AG04450 (cell line): ENCODE results near the gene SLC35F4. TPM values are rescaled to one million over a fixed set of nuclear protein-coding genes. Genes with fewer than 3 reads are reported as not detected.

Experiments used
- CTCF ChIA-PET: fragments of 300-600, 350-600 bp; formaldehyde crosslinking; extraction: SDS; loops from one replicate; lab custom pipeline; 2022; ENCODE audit warnings: antibody characterized with exemption, inconsistent platforms; lab: Charles Lee
- POLR2A ChIA-PET: fragments of 350-600 bp; formaldehyde crosslinking; extraction: SDS; loops from one replicate; lab custom pipeline; 2021; ENCODE audit warnings: antibody characterized with exemption, inconsistent platforms; lab: Yijun Ruan, JAX
- DNase-seq: peaks from one replicate; pipeline ENCODE4 v3.0.0-alpha.2; 2011; ENCODE audit warnings: low read depth, low spot score
- H3K27ac ChIP-seq: one replicate; pipeline ENCODE4 v1.5.1; 2012; ENCODE audit warnings: low read depth, low read length, control low read depth
- H3K27me3 ChIP-seq: one replicate; pipeline ENCODE4 v1.6.0; 2012; ENCODE audit warnings: low read length; ENCODE audit not compliant: control insufficient read depth, insufficient read depth
- H3K4me3 ChIP-seq: 2 replicates; pipeline ENCODE4 v1.5.1; 2011; ENCODE audit warnings: mild to moderate bottlenecking, low read depth, low read length, control low read depth
- H3K9me3 ChIP-seq: 2 replicates; pipeline ENCODE4 v1.5.1; 2012; ENCODE audit warnings: low read length; ENCODE audit not compliant: control insufficient read depth, insufficient read depth
- CTCF ChIP-seq: IDR thresholded peaks from 2 replicates; pipeline ENCODE4 v1.5.1; 2011; ENCODE audit warnings: low read depth, low read length, control low read depth, inconsistent platforms
- polyA minus RNA-seq: library from RNA; depleted of rRNA, polyadenylated mRNA; stranded (reverse); fragments of >200 nt; gene quantifications from 2 replicates; pipeline ENCODE4 v1.2.3, GENCODE V29; 2011; rRNA and poly(A)+ RNA removed
- polyA plus RNA-seq: library from polyadenylated mRNA; depleted of rRNA; stranded (reverse); fragments of >200 nt; gene quantifications from 2 replicates; pipeline ENCODE4 v1.2.3, GENCODE V29; 2011; rRNA removed

The SLC35F4 gene
- polyA plus RNA-seq: not detected in 2 replicates
- polyA minus RNA-seq: not detected in 2 replicates

GRCh38 chr14:57865403-57866198, at the start of gene SLC35F4:
Gene SLC35F4, minus strand, starts transcription at chr14:57866092.
- TF ChIP-seq CTCF: no peak

GRCh38 chr14:57909626-57910025, 43.7 kb upstream of the SLC35F4 start:
- no peak for DNase-seq
- Histone ChIP-seq H3K27me3 (no peaks in the 10 kb centered on the region), H3K4me3 (no peak overlapping the region), H3K27ac (no peak overlapping the region), H3K9me3 (no peaks in the 10 kb centered on the region)
- POLR2A ChIA-PET: no interaction called here
- no peak for TF ChIP-seq CTCF
- CTCF ChIA-PET: no interaction called here

More at GRCh38 chr14:57865403-57866198, at the start of gene SLC35F4:
- Histone ChIP-seq H3K9me3 (no peaks in the 10 kb centered on the region), H3K4me3 (no peak within 1 kb of the TSS), H3K27me3 (peaks cover 16% of the 10 kb centered on the region), H3K27ac (no peak within 1 kb of the TSS)
- POLR2A ChIA-PET: no interaction called here
- DNase-seq: no peak
- CTCF ChIA-PET: interaction anchor here (0.6 kb wide), 1 partner anchor 62 kb away, joined by 3 read pairs; no protein-coding TSS in a partner anchor

GRCh38 chr14:57903954-57904353, 38.1 kb upstream of the SLC35F4 start:
- CTCF ChIA-PET: no interaction called here
- no peak overlapping the region for H3K4me3 ChIP-seq
- no peaks in the 10 kb centered on the region for H3K9me3 ChIP-seq
- no peaks in the 10 kb centered on the region for H3K27me3 ChIP-seq
- DNase-seq: no peak
- no peak for TF ChIP-seq CTCF
- no peak overlapping the region for H3K27ac ChIP-seq
- POLR2A ChIA-PET: no interaction called here

- ChIA-PET CTCF (no interaction called here), POLR2A (no interaction called here)
- no peak for DNase-seq
- Histone ChIP-seq H3K4me3 (no peak overlapping the region), H3K27me3 (no peaks in the 10 kb centered on the region), H3K9me3 (no peaks in the 10 kb centered on the region), H3K27ac (no peak overlapping the region)
- no peak for TF ChIP-seq CTCF
Measured at GRCh38 chr14:57898837-57899572, 33.1 kb upstream of the SLC35F4 start.

GRCh38 chr14:57897144-57897748, 31.4 kb upstream of the SLC35F4 start:
- no peaks in the 10 kb centered on the region for H3K9me3 ChIP-seq
- H3K4me3 ChIP-seq: no peak overlapping the region
- no peak for DNase-seq
- no peaks in the 10 kb centered on the region for H3K27me3 ChIP-seq
- no peak overlapping the region for H3K27ac ChIP-seq
- CTCF ChIA-PET: no interaction called here
- no peak for TF ChIP-seq CTCF
- POLR2A ChIA-PET: no interaction called here
